HUDEP-2 (cell line): ENCODE results near the gene FANCE.

Experiments used
- DNase-seq, 76 experiments: peaks; one replicate each; lab custom pipeline; 2025; ENCODE audit not compliant: unreplicated experiment in 76 of 76; lab: John Stamatoyannopoulos, UW

The FANCE gene

GRCh38 chr6:35483062-35483461, 30.9 kb downstream of the FANCE start:
- no peak for DNase-seq

GRCh38 chr6:35483490-35483889, 31.4 kb downstream of the FANCE start:
- DNase-seq: no peak

GRCh38 chr6:35483893-35484645, 31.9 kb downstream of the FANCE start:
- no peak for DNase-seq

- no peak for DNase-seq
Measured at GRCh38 chr6:35484921-35485392, 32.8 kb downstream of the FANCE start.

GRCh38 chr6:35485402-35485877, 33.3 kb downstream of the FANCE start:
- no peak for DNase-seq

GRCh38 chr6:35486005-35486925, 34.1 kb downstream of the FANCE start:
- DNase-seq: no peak

GRCh38 chr6:35487658-35488516, 35.7 kb downstream of the FANCE start:
- DNase-seq: peak in 43 of 76 experiments; percentile 21 to 75 (median 50)

- DNase-seq: no peak
Measured at GRCh38 chr6:35488517-35488862, 36.4 kb downstream of the FANCE start.

GRCh38 chr6:35489066-35489465, 36.9 kb downstream of the FANCE start:
- DNase-seq: no peak

GRCh38 chr6:35489995-35490791, 38.1 kb downstream of the FANCE start:
- DNase-seq: no peak

- DNase-seq: peak in 1 of 76 experiments; percentile 33
Measured at GRCh38 chr6:35490821-35491557, 38.9 kb downstream of the FANCE start.

GRCh38 chr6:35491558-35492257, 39.6 kb downstream of the FANCE start:
- no peak for DNase-seq

GRCh38 chr6:35492258-35492973, 40.3 kb downstream of the FANCE start:
- no peak for DNase-seq

- no peak for DNase-seq
Measured at GRCh38 chr6:35492974-35493284, 40.8 kb downstream of the FANCE start.

GRCh38 chr6:35493307-35493983, 41.3 kb downstream of the FANCE start:
- no peak for DNase-seq

GRCh38 chr6:35494161-35494563, 42.0 kb downstream of the FANCE start:
- DNase-seq: no peak

GRCh38 chr6:35495258-35496035, 43.3 kb downstream of the FANCE start:
- no peak for DNase-seq
